Coronary artery (tissue), 2 donors: ENCODE data around the gene MGAT5.

ENCODE experiments used
- DNase-seq: peaks from one replicate; pipeline ENCODE4 v3.0.0-alpha.2; 2017; ENCODE audit warnings: low spot score
- H3K27ac ChIP-seq, 2 donors: fragments of 200-600 bp; sonication (generic); one replicate each; pipeline ENCODE4 v1.5.1; 2016 to 2019
- H3K4me3 ChIP-seq: fragments of 200-600 bp; sonication (generic); 2 replicates; pipeline ENCODE4 v1.5.1; 2016; ENCODE audit warnings: mild to moderate bottlenecking, moderate library complexity
- TF ChIP-seq, protein P1 (sequence below): fragments of 200-600 bp; sonication (generic); IDR thresholded peaks from one replicate; pipeline ENCODE4 v1.5.1; 2019; ENCODE audit warnings: antibody characterized with exemption

The MGAT5 gene

DNA sequence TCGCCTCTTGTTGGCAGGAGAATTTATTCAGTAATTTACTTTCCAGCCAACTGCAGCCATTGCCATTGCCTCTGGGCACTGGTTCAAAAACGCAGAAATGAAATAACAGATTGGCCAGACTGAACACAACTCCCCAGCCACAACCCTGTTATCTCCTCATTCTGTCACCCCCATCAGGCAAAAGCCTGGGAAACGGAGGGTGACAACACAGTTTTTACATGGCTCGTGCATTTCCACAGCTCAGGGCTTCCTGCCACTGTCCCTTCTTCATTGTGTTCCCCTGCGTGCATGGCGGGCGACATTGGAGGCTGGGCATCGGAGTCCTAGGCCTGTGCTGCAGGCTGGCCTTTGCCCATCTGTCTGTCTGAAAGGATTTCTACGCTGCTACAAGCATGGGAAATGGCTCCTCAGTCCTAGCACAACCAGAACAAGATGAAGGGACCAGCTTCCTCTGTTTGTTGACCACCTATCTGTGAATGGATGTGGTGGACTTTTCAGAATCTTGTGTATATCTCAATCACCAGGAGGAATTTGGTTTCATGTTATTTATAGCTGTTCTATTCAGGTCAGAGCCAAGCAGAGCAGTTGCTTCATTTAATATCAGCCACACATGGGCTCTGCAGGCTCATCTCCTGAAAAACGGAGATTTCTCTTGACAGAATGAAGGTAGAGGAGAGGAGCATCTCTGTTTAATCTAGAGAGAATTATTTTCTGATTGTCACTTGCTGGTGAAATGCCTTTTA, 107.0 kb downstream of the MGAT5 start:
- no peak for DNase-seq
- TF ChIP-seq, protein P1, sequence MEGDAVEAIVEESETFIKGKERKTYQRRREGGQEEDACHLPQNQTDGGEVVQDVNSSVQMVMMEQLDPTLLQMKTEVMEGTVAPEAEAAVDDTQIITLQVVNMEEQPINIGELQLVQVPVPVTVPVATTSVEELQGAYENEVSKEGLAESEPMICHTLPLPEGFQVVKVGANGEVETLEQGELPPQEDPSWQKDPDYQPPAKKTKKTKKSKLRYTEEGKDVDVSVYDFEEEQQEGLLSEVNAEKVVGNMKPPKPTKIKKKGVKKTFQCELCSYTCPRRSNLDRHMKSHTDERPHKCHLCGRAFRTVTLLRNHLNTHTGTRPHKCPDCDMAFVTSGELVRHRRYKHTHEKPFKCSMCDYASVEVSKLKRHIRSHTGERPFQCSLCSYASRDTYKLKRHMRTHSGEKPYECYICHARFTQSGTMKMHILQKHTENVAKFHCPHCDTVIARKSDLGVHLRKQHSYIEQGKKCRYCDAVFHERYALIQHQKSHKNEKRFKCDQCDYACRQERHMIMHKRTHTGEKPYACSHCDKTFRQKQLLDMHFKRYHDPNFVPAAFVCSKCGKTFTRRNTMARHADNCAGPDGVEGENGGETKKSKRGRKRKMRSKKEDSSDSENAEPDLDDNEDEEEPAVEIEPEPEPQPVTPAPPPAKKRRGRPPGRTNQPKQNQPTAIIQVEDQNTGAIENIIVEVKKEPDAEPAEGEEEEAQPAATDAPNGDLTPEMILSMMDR = no peak
- Histone ChIP-seq H3K27ac (peak overlapping the region; percentile 43 to 85), H3K4me3 (peak overlapping the region; percentile 51)

- DNase-seq = no peak
- Histone ChIP-seq H3K27ac (peak overlapping the region; percentile 43 to 85), H3K4me3 (no peak overlapping the region)
- TF ChIP-seq, protein P1 = no peak
Observed at GRCh38 chr2:134361648-134362047, 107.8 kb downstream of the MGAT5 start.

- Histone ChIP-seq H3K27ac (peak overlapping the region in 1 of 2 donors; percentile 85), H3K4me3 (no peak overlapping the region)
- TF ChIP-seq, protein P1 = no peak
- no peak for DNase-seq
Observed at GRCh38 chr2:134362152-134362668, 108.3 kb downstream of the MGAT5 start.

GRCh38 chr2:134362740-134363139, 108.9 kb downstream of the MGAT5 start:
- TF ChIP-seq, protein P1 = no peak
- no peak for DNase-seq
- H3K4me3 ChIP-seq = no peak overlapping the region
- no peak overlapping the region for H3K27ac ChIP-seq

DNA sequence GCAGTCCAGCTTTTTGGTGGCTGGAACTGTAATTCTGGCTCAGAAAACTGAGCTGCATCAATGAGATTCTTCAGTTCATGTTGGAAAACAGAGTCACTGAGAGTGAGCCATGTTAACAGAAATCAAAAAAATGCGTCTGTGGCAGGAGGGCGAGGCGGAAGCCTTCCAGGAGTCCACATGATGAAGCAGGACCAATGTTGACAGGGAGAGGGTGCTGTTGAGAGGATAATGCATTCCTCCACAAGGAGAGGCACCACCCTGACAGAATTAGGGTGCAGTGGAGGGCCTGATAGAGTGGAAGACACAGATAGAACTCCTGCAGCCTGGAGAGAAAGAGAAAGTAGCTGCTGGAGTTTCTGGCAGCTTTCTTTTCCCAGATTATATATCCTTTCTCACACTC, 111.5 kb downstream of the MGAT5 start:
- Histone ChIP-seq H3K4me3 (no peak overlapping the region), H3K27ac (no peak overlapping the region)
- no peak for DNase-seq
- TF ChIP-seq, protein P1 = no peak

DNA sequence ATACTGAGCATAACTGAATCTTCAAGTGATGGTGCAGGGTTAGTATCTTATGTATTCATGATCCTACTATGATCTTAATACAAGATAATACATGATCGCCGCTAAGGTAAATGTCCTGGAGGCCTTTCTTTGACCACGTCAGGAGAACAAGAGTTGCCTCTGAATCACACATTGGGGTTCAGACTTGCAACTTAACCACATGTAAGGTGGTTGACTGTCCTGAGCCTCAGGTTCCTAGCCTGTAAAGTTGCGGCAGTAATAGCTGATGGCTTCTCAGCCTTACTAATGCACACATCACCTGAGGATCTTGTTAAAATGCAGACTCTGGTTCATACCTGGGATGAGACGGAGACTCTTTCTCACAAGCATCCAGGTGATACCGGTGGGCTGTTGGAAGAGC, 112.5 kb downstream of the MGAT5 start:
- no peak for DNase-seq
- Histone ChIP-seq H3K4me3 (no peak overlapping the region), H3K27ac (peak overlapping the region in 1 of 2 donors; percentile 53)
- TF ChIP-seq, protein P1 = no peak

DNA sequence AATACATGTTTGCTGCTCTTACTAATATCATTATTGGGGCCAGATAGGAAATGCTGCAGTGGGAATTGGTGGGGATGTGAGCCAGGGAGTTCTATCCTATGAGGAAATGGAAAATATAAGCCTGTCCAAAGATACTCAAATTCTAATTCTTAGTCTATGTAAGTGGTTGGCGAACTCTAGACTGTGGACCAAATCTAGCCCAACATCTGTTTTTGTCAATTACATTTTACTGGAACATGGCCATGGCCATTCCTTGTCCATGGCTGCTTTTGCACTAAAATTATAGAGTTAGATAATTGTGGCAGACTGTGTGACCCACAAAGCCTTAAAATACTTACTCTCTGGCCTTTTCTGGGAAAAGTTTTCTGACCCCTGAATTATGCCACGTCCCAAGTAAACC, 113.3 kb downstream of the MGAT5 start:
- H3K4me3 ChIP-seq = no peak overlapping the region
- H3K27ac ChIP-seq = peak overlapping the region; percentile 53 to 66
- TF ChIP-seq, protein P1 = no peak
- no peak for DNase-seq
